Endothelial cell (in vitro differentiated cells): Measurements from ENCODE around the gene LRRN2. TPM values are rescaled to one million over a fixed set of nuclear protein-coding genes. Genes with fewer than 3 reads are reported as not detected.

Experiments
- DNase-seq: peaks from one replicate; pipeline ENCODE4 v3.0.0; 2021; ENCODE audit warnings: low spot score
- H3K27ac Mint-ChIP-seq: one replicate; pipeline ENCODE4 v1.8.0; 2021; ENCODE audit warnings: mixed read lengths, inconsistent platforms; ENCODE audit not compliant: unreplicated experiment
- H3K27me3 Mint-ChIP-seq: one replicate; pipeline ENCODE4 v1.8.0; 2021; ENCODE audit warnings: mild to moderate bottlenecking, moderate library complexity, mixed read lengths, inconsistent platforms; ENCODE audit not compliant: unreplicated experiment
- H3K36me3 Mint-ChIP-seq: one replicate; pipeline ENCODE4 v1.8.0; 2021; ENCODE audit warnings: mild to moderate bottlenecking, low read depth, mixed read lengths, inconsistent platforms; ENCODE audit not compliant: unreplicated experiment
- H3K4me1 Mint-ChIP-seq: one replicate; pipeline ENCODE4 v1.8.0; 2021; ENCODE audit warnings: mild to moderate bottlenecking, mixed read lengths, inconsistent platforms; ENCODE audit not compliant: unreplicated experiment
- H3K4me3 Mint-ChIP-seq: one replicate; pipeline ENCODE4 v1.8.0; 2021; ENCODE audit warnings: mild to moderate bottlenecking, mixed read lengths, inconsistent platforms; ENCODE audit not compliant: unreplicated experiment
- H3K9me3 Mint-ChIP-seq: one replicate; pipeline ENCODE4 v1.8.0; 2021; ENCODE audit warnings: mixed read lengths, inconsistent platforms; ENCODE audit not compliant: unreplicated experiment
- total RNA-seq: library from RNA; stranded (reverse); fragmentation: NEBNext Ultra II Directional; extraction: Animal tissue kit (Norgen Biotek cat#: 25700); gene quantifications from one replicate; pipeline ENCODE4 v1.2.1, GENCODE V29; 2021; ENCODE audit not compliant: unreplicated experiment
- TF ChIP-seq, protein P1 (sequence below): fragments of 200-600 bp; sonication (generic); IDR thresholded peaks from one replicate; pipeline ENCODE4 v1.5.0; 2021; ENCODE audit warnings: antibody characterized with exemption; ENCODE audit not compliant: unreplicated experiment

The LRRN2 gene
- total RNA-seq, 1 donor from 2014 or later, result 71.1 TPM

DNA sequence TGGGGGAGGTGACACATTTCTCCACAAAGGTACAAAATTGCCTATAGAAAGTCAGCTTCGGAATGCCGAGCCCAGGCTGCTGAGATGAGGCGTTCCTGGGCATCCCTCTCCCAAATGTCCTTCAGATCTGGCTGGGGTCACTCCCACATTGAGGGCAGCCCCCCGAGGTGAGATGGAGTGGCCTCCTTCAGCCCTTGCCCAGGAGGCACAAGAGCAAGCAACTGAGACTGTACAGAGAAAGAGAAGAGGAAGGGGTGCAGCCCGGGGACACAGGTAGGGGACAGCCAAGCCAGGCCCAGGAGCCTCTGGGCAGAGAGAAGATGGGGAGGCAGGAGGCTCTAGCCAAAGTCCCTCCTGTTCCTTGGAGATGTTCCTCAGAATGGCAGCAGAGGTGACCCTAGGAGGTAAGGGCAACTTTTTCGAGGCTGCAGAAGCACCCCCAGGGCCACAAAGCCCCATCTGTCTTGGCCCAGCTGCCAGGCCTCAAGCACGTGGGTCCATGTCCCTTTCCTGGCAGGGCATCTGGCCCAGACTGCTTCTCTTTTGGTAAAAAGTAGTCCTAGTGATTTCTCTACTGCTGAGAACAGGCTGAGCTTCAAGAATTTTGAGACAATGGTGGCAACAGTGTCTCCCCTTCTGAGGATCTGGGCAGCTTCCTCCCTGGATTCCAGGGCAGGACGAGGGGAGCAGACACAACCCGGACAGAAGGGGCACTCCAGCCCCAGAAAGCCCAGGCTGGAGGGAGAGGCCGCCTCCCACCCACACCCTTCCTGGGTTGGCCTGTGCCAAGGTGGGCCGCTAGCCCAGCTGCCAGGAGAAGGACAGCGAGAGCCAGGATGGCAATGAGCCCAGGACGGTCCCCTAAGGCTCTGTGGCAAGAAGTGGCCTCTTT is 68.0 kb downstream of the LRRN2 start:
- TF ChIP-seq, protein P1, sequence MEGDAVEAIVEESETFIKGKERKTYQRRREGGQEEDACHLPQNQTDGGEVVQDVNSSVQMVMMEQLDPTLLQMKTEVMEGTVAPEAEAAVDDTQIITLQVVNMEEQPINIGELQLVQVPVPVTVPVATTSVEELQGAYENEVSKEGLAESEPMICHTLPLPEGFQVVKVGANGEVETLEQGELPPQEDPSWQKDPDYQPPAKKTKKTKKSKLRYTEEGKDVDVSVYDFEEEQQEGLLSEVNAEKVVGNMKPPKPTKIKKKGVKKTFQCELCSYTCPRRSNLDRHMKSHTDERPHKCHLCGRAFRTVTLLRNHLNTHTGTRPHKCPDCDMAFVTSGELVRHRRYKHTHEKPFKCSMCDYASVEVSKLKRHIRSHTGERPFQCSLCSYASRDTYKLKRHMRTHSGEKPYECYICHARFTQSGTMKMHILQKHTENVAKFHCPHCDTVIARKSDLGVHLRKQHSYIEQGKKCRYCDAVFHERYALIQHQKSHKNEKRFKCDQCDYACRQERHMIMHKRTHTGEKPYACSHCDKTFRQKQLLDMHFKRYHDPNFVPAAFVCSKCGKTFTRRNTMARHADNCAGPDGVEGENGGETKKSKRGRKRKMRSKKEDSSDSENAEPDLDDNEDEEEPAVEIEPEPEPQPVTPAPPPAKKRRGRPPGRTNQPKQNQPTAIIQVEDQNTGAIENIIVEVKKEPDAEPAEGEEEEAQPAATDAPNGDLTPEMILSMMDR, result no peak
- Mint-ChIP-seq H3K4me3 (no peak overlapping the region), H3K36me3 (peaks cover 21% of the 10 kb centered on the region), H3K9me3 (no peaks in the 10 kb centered on the region), H3K27ac (no peak overlapping the region), H3K27me3 (peaks cover 6% of the 10 kb centered on the region), H3K4me1 (no peaks in the 10 kb centered on the region)
- DNase-seq, result no peak

DNA sequence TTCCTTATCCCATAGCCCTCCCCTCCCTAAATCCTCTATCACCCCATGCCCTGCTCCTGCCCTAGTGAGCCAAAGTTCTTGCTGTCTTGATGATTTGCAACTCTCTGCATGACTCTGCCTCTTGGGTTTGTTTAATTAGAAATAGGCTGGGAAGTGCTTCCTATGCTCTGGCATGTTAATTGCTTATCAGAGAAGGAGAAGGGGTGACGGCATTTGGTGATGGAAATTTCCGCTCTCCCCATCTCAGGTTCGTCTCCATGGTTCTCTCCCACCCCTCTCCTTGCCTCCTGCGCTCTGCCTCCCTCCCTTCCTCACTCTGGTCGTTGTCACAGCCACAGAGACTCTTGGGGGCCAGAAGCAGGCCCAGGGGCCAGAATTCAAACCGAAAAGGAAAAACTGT is 68.9 kb downstream of the LRRN2 start:
- Mint-ChIP-seq H3K4me3 (no peak overlapping the region), H3K9me3 (no peaks in the 10 kb centered on the region), H3K4me1 (no peaks in the 10 kb centered on the region), H3K27ac (no peak overlapping the region), H3K36me3 (peaks cover 21% of the 10 kb centered on the region), H3K27me3 (peaks cover 6% of the 10 kb centered on the region)
- TF ChIP-seq, protein P1, result no peak
- no peak for DNase-seq

- Mint-ChIP-seq H3K27me3 (peaks cover 8% of the 10 kb centered on the region), H3K27ac (no peak overlapping the region), H3K4me1 (peaks cover 4% of the 10 kb centered on the region), H3K4me3 (no peak overlapping the region), H3K9me3 (no peaks in the 10 kb centered on the region), H3K36me3 (peaks cover 15% of the 10 kb centered on the region)
- no peak for DNase-seq
- TF ChIP-seq, protein P1, result no peak
These were observed 69.7 kb downstream of the LRRN2 start for GRCh38 chr1:204615881-204616280.

GRCh38 chr1:204613636-204614035 is 71.9 kb downstream of the LRRN2 start:
- Mint-ChIP-seq H3K27me3 (peaks cover 8% of the 10 kb centered on the region), H3K27ac (no peak overlapping the region), H3K36me3 (peaks cover 12% of the 10 kb centered on the region), H3K4me3 (no peak overlapping the region), H3K9me3 (no peaks in the 10 kb centered on the region), H3K4me1 (peaks cover 4% of the 10 kb centered on the region)
- DNase-seq, result no peak
- TF ChIP-seq, protein P1, result no peak

- no peak for DNase-seq
- TF ChIP-seq, protein P1, result no peak
- Mint-ChIP-seq H3K27ac (no peak overlapping the region), H3K27me3 (peaks cover 14% of the 10 kb centered on the region), H3K4me3 (no peak overlapping the region), H3K36me3 (peaks cover 11% of the 10 kb centered on the region), H3K9me3 (no peaks in the 10 kb centered on the region), H3K4me1 (peaks cover 4% of the 10 kb centered on the region)
These were observed 73.2 kb downstream of the LRRN2 start for GRCh38 chr1:204612326-204612725.
